HEK293 (cell line): ENCODE measurements around the gene CLCN2.

Experiments used
- GLIS2 ChIP-seq: fragments of 450-650 bp; formaldehyde crosslinking; IDR thresholded peaks from 2 replicates; pipeline ENCODE4 v1.5.1; 2016; ENCODE audit warnings: missing biosample characterization, missing genetic modification characterization
- KLF16 ChIP-seq: fragments of 450-650 bp; formaldehyde crosslinking; IDR thresholded peaks from 2 replicates; pipeline ENCODE4 v1.5.1; 2017; ENCODE audit warnings: missing biosample characterization, missing genetic modification characterization
- KLF8 ChIP-seq: fragments of 450-650 bp; formaldehyde crosslinking; IDR thresholded peaks from 2 replicates; pipeline ENCODE4 v1.5.1; 2016; ENCODE audit warnings: missing biosample characterization, missing genetic modification characterization
- REST ChIP-seq: fragments of 450-650 bp; formaldehyde crosslinking; IDR thresholded peaks from 2 replicates; pipeline ENCODE4 v1.5.1; 2016; ENCODE audit warnings: missing biosample characterization, missing genetic modification characterization
- ZIC2 ChIP-seq: fragments of 450-650 bp; formaldehyde crosslinking; IDR thresholded peaks from 2 replicates; pipeline ENCODE4 v1.5.1; 2016; ENCODE audit warnings: missing biosample characterization, missing genetic modification characterization
- ZNF24 ChIP-seq: fragments of 450-650 bp; formaldehyde crosslinking; IDR thresholded peaks from 2 replicates; pipeline ENCODE4 v1.5.1; 2016; ENCODE audit warnings: missing biosample characterization, missing genetic modification characterization
- ZNF274 ChIP-seq, 2 experiments: fragments of 200-500 bp in 1 of 2; fragments of 450-650 bp in 1 of 2; sonication (Bioruptor generic) in 1 of 2; formaldehyde crosslinking in 1 of 2; IDR thresholded peaks; 2 replicates each; pipeline versions ENCODE4 v1.5.1 to v1.6.1; 2014 to 2016; ENCODE audit warnings: borderline replicate concordance in 1 of 2, inconsistent platforms in 1 of 2, low read length in 1 of 2, missing biosample characterization in 1 of 2, missing genetic modification characterization in 1 of 2
- ZNF335 ChIP-seq: fragments of 450-650 bp; formaldehyde crosslinking; conservative IDR thresholded peaks from 2 replicates; pipeline ENCODE4 v1.5.1; 2016; ENCODE audit warnings: missing biosample characterization, missing genetic modification characterization
- ZNF677 ChIP-seq: fragments of 450-650 bp; IDR thresholded peaks from 2 replicates; pipeline ENCODE4 v1.5.0; 2018; ENCODE audit warnings: missing biosample characterization, mild to moderate bottlenecking, missing genetic modification characterization, moderate library complexity
- ZSCAN23 ChIP-seq: fragments of 450-650 bp; formaldehyde crosslinking; IDR thresholded peaks from 2 replicates; pipeline ENCODE4 v1.5.1; 2016; ENCODE audit warnings: missing biosample characterization, missing genetic modification characterization
- TF ChIP-seq, protein P1 (sequence below): fragments of 450-650 bp; formaldehyde crosslinking; IDR thresholded peaks from 2 replicates; pipeline ENCODE4 v1.5.1; 2016; ENCODE audit warnings: missing biosample characterization, missing genetic modification characterization

- TF ChIP-seq, protein P1, sequence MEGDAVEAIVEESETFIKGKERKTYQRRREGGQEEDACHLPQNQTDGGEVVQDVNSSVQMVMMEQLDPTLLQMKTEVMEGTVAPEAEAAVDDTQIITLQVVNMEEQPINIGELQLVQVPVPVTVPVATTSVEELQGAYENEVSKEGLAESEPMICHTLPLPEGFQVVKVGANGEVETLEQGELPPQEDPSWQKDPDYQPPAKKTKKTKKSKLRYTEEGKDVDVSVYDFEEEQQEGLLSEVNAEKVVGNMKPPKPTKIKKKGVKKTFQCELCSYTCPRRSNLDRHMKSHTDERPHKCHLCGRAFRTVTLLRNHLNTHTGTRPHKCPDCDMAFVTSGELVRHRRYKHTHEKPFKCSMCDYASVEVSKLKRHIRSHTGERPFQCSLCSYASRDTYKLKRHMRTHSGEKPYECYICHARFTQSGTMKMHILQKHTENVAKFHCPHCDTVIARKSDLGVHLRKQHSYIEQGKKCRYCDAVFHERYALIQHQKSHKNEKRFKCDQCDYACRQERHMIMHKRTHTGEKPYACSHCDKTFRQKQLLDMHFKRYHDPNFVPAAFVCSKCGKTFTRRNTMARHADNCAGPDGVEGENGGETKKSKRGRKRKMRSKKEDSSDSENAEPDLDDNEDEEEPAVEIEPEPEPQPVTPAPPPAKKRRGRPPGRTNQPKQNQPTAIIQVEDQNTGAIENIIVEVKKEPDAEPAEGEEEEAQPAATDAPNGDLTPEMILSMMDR (tag by site-specific recombination): no peak
- no peak for TF ChIP-seq GLIS2 (tag by site-specific recombination)
- no peak for TF ChIP-seq KLF16 (tag by site-specific recombination)
- TF ChIP-seq REST: no peak
- TF ChIP-seq ZNF24 (tag by site-specific recombination): no peak
- no peak for TF ChIP-seq ZSCAN23 (tag by site-specific recombination)
- TF ChIP-seq KLF8 (tag by site-specific recombination): no peak
- TF ChIP-seq ZIC2 (tag by site-specific recombination): no peak
- TF ChIP-seq ZNF274 (IDR thresholded peaks at IDR 0.05; ENCODE audit: low read length): no peak
- no peak for TF ChIP-seq ZNF274 (tag by site-specific recombination; IDR thresholded peaks at IDR 0.05; ENCODE audit: borderline replicate concordance)
- TF ChIP-seq ZNF335 (tag by site-specific recombination): no peak
- TF ChIP-seq ZNF677 (tag by site-specific recombination): no peak
These were observed 48.0 kb upstream of the CLCN2 start for GRCh38 chr3:184409331-184409926.
